Endothelial cell (in vitro differentiated cells): ENCODE results near the gene KLHL26. TPM values are rescaled to one million over a fixed set of nuclear protein-coding genes. Genes with fewer than 3 reads are reported as not detected.
"Not testable (repeated sequence)": the region's sequence is repeated elsewhere in the genome, so short reads cannot be mapped to it uniquely, and the experiment has no call there.

ENCODE experiments used
- DNase-seq: peaks from one replicate; pipeline ENCODE4 v3.0.0; 2021; ENCODE audit warnings: low spot score
- H3K27ac Mint-ChIP-seq: one replicate; pipeline ENCODE4 v1.8.0; 2021; ENCODE audit warnings: mixed read lengths, inconsistent platforms; ENCODE audit not compliant: unreplicated experiment
- H3K27me3 Mint-ChIP-seq: one replicate; pipeline ENCODE4 v1.8.0; 2021; ENCODE audit warnings: mild to moderate bottlenecking, moderate library complexity, mixed read lengths, inconsistent platforms; ENCODE audit not compliant: unreplicated experiment
- H3K36me3 Mint-ChIP-seq: one replicate; pipeline ENCODE4 v1.8.0; 2021; ENCODE audit warnings: mild to moderate bottlenecking, low read depth, mixed read lengths, inconsistent platforms; ENCODE audit not compliant: unreplicated experiment
- H3K4me1 Mint-ChIP-seq: one replicate; pipeline ENCODE4 v1.8.0; 2021; ENCODE audit warnings: mild to moderate bottlenecking, mixed read lengths, inconsistent platforms; ENCODE audit not compliant: unreplicated experiment
- H3K4me3 Mint-ChIP-seq: one replicate; pipeline ENCODE4 v1.8.0; 2021; ENCODE audit warnings: mild to moderate bottlenecking, mixed read lengths, inconsistent platforms; ENCODE audit not compliant: unreplicated experiment
- H3K9me3 Mint-ChIP-seq: one replicate; pipeline ENCODE4 v1.8.0; 2021; ENCODE audit warnings: mixed read lengths, inconsistent platforms; ENCODE audit not compliant: unreplicated experiment
- CTCF ChIP-seq: fragments of 200-600 bp; sonication (generic); IDR thresholded peaks from one replicate; pipeline ENCODE4 v1.5.0; 2021; ENCODE audit warnings: antibody characterized with exemption; ENCODE audit not compliant: unreplicated experiment
- total RNA-seq: library from RNA; stranded (reverse); fragmentation: NEBNext Ultra II Directional; extraction: Animal tissue kit (Norgen Biotek cat#: 25700); gene quantifications from one replicate; pipeline ENCODE4 v1.2.1, GENCODE V29; 2021; ENCODE audit not compliant: unreplicated experiment

Gene KLHL26
- total RNA-seq, 1 donor from 2014 or later, result 5.1 TPM

GRCh38 chr19:18589380-18590272, 47.2 kb upstream of the KLHL26 start:
- Mint-ChIP-seq H3K4me1 (peaks cover 38% of the 10 kb centered on the region), H3K4me3 (peak overlapping the region; percentile 93), H3K36me3 (peaks cover 12% of the 10 kb centered on the region), H3K27ac (peak overlapping the region; percentile 67), H3K9me3 (no peaks in the 10 kb centered on the region), H3K27me3 (peaks cover 21% of the 10 kb centered on the region)
- TF ChIP-seq CTCF, result no peak
- peak; percentile 76 for DNase-seq

GRCh38 chr19:18590273-18591272, 46.3 kb upstream of the KLHL26 start:
- Mint-ChIP-seq H3K36me3 (peaks cover 12% of the 10 kb centered on the region), H3K9me3 (no peaks in the 10 kb centered on the region), H3K4me3 (peak overlapping the region; percentile 93), H3K4me1 (peaks cover 33% of the 10 kb centered on the region), H3K27ac (peak overlapping the region; percentile 80), H3K27me3 (peaks cover 24% of the 10 kb centered on the region)
- TF ChIP-seq CTCF, result peak; percentile 70
- peak; percentile 84 for DNase-seq

- no peak for DNase-seq
- peaks cover 24% of the 10 kb centered on the region for H3K4me1 Mint-ChIP-seq
- peaks cover 12% of the 10 kb centered on the region for H3K36me3 Mint-ChIP-seq
- H3K4me3 Mint-ChIP-seq, result no peak overlapping the region
- TF ChIP-seq CTCF, result no peak
- H3K27ac Mint-ChIP-seq, result no peak overlapping the region
- no peaks in the 10 kb centered on the region for H3K9me3 Mint-ChIP-seq
- peaks cover 25% of the 10 kb centered on the region for H3K27me3 Mint-ChIP-seq
Measured at GRCh38 chr19:18591735-18592385, 45.0 kb upstream of the KLHL26 start.

- H3K27me3 Mint-ChIP-seq, result peaks cover 27% of the 10 kb centered on the region
- not testable (repeated sequence) for H3K27ac Mint-ChIP-seq, H3K36me3 Mint-ChIP-seq, DNase-seq, H3K9me3 Mint-ChIP-seq, H3K4me3 Mint-ChIP-seq
- H3K4me1 Mint-ChIP-seq, result peaks cover 20% of the 10 kb centered on the region
Measured at GRCh38 chr19:18592732-18593131, 44.1 kb upstream of the KLHL26 start.
